CD4-positive, alpha-beta T cell treated with Interferon alpha-2 for 1 hour (primary cell): ENCODE measurements around the gene C3orf80.
"Not testable (repeated sequence)": the region's sequence is repeated elsewhere in the genome, so short reads cannot be mapped to it uniquely, and the experiment has no call there.

Source experiments
- DNase-seq, 2 donors: peaks; one replicate each; pipeline ENCODE4 v3.0.0-alpha.2; 2020 to 2022

C3orf80 gene

GRCh38 chr3:160225176-160226025 is at the start of gene C3orf80:
TSS of gene C3orf80 (plus strand) at chr3:160225422. CDS start at chr3:160225636, 214 bp downstream.
- peak in 1 of 2 donors; percentile 36 for DNase-seq

GRCh38 chr3:160176923-160177322 is 48.3 kb upstream of the C3orf80 start:
- DNase-seq, result no peak

GRCh38 chr3:160178661-160179060 is 46.6 kb upstream of the C3orf80 start:
- DNase-seq, result not testable (repeated sequence)

- not testable (repeated sequence) for DNase-seq
Measured at GRCh38 chr3:160179403-160179802, 45.8 kb upstream of the C3orf80 start.

GRCh38 chr3:160179906-160180305 is 45.3 kb upstream of the C3orf80 start:
- no peak for DNase-seq

GRCh38 chr3:160180581-160181216 is 44.5 kb upstream of the C3orf80 start:
- no peak for DNase-seq

GRCh38 chr3:160183345-160184076 is 41.7 kb upstream of the C3orf80 start:
- no peak for DNase-seq

- DNase-seq, result no peak
Measured at GRCh38 chr3:160184655-160185054, 40.6 kb upstream of the C3orf80 start.

GRCh38 chr3:160185751-160186150 is 39.5 kb upstream of the C3orf80 start:
- DNase-seq, result no peak

- no peak for DNase-seq
Measured at GRCh38 chr3:160187288-160187687, 37.9 kb upstream of the C3orf80 start.

GRCh38 chr3:160192310-160193029 is 32.8 kb upstream of the C3orf80 start:
- no peak for DNase-seq

- no peak for DNase-seq
Measured at GRCh38 chr3:160193644-160194192, 31.5 kb upstream of the C3orf80 start.

GRCh38 chr3:160194438-160194837 is 30.8 kb upstream of the C3orf80 start:
- no peak for DNase-seq

- DNase-seq, result no peak
Measured at GRCh38 chr3:160195106-160195505, 30.1 kb upstream of the C3orf80 start.

- DNase-seq, result no peak
Measured at GRCh38 chr3:160196511-160197104, 28.6 kb upstream of the C3orf80 start.

GRCh38 chr3:160199108-160199507 is 26.1 kb upstream of the C3orf80 start:
- no peak for DNase-seq

- DNase-seq, result no peak
Measured at GRCh38 chr3:160200353-160200752, 24.9 kb upstream of the C3orf80 start.

GRCh38 chr3:160204396-160205011 is 20.7 kb upstream of the C3orf80 start:
- DNase-seq, result not testable (repeated sequence)

- DNase-seq, result no peak
Measured at GRCh38 chr3:160205606-160206005, 19.6 kb upstream of the C3orf80 start.

- no peak for DNase-seq
Measured at GRCh38 chr3:160210341-160210740, 14.9 kb upstream of the C3orf80 start.

- no peak for DNase-seq
Measured at GRCh38 chr3:160210799-160211221, 14.4 kb upstream of the C3orf80 start.

GRCh38 chr3:160213191-160213590 is 12.0 kb upstream of the C3orf80 start:
- DNase-seq, result no peak
